ENCODE results near the gene ARL6IP5. TPM values are rescaled to one million over a fixed set of nuclear protein-coding genes. Genes with fewer than 3 reads are reported as not detected.

The ARL6IP5 gene
- total and polyA plus RNA-seq, 9 of the 15 experiments (the other 6 are each of a cell fraction or from before 2014, with no cell fraction given) = 10.3 to 54.0 (median 12.7) TPM

- TF ChIP-seq PBX2 (CRISPR knock-in tag; IDR thresholded peaks at IDR 0.05; ENCODE audit: low read depth) (no peak), PBX2 (tag; conservative IDR thresholded peaks at IDR 0.05; ENCODE audit: low read depth) (0 out of 2 replicates have a peak, but pooled peaks have one; percentile 40), ZNF23 (CRISPR knock-in tag; IDR thresholded peaks at IDR 0.05) (peak; percentile 79; the same call in 1 of the 2 replicates), ESRRA (IDR thresholded peaks at IDR 0.05; ENCODE audit: borderline replicate concordance, low read depth) (peak; percentile 47; the same call in 1 of the 2 replicates), MTF1 (CRISPR knock-in tag; IDR thresholded peaks at IDR 0.05; ENCODE audit: borderline replicate concordance) (no peak), MXI1 (IDR thresholded peaks at IDR 0.05; ENCODE audit: low read depth, low read length) (no peak), ETS2 (tag; IDR thresholded peaks at IDR 0.05; ENCODE audit: borderline replicate concordance, poor library complexity, severe bottlenecking) (no peak), NRF1 (conservative IDR thresholded peaks at IDR 0.05 in 1 of 2, IDR thresholded peaks at IDR 0.05 in 1 of 2) (0 out of 4 replicates have a peak, but pooled peaks of 1 of the 2 experiments have one; percentile 25)
These were observed 58.9 kb downstream of the ARL6IP5 start (continued) for GRCh38 chr3:69143612-69144011.

All from K562 (cell line).